ENCODE results near the gene SSTR3. TPM values are rescaled to one million over a fixed set of nuclear protein-coding genes. Genes with fewer than 3 reads are reported as not detected.

SSTR3 gene
- polyA plus RNA-seq, 2 donors: 0.02 TPM; not detected in 1

DNA sequence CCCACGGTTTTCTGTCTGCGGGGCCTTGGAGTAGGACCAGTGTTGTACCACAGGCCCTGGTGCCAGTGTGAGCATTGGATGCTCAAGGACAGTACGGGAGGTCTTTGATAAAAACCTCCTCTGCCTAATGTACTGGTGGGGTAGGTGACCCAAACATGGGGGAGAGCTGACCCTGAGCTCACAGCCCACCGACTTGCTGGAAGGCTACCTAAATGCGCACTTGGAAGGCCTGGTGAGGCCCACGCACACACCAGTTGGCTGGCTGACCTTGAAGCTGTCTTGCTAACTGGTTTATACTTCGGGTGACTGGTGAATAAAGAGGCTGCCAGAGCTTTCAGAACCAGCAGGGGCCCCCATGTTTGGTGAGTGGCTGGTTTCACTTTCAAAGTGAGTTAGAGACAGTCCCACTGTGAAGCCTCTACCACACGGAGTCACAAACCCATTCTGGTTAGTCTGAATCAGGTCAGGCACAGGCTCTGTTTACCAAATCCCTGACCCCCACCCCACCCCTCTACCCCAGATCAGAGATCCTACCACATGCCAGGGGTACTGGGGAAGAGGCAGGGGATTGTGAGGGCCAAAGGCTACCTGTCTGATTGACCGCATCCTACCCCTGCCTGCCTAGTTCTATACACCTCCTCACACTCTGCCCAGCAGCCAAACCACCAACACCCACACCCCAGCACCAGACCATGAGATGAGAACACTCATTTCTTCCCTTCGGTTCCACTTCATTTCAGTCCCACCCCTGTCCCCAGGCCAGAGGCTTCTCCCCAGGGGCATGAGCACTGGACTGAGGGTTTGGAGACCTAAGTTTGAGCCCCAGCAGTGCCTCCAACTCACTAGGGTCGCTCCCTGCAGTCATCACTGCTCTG, 49.8 kb downstream of the SSTR3 start:
- Histone ChIP-seq H3K4me1 (ENCODE audit: control insufficient read depth in 2 of 2, insufficient read depth in 2 of 2, low read length in 1 of 2) (peaks cover 0 to 3% of the 10 kb centered on the region in 2 donors), H3K27me3 (ENCODE audit: control insufficient read depth in 1 of 2, insufficient read depth in 2 of 2, low read length in 2 of 2) (no peaks in the 10 kb centered on the region), H3K4me3 (ENCODE audit: low read depth in 1 of 2, low read length in 2 of 2) (no peak overlapping the region), H3K27ac (ENCODE audit: low read depth in 2 of 2, low read length in 1 of 2) (peak overlapping the region in 1 of 2 donors; percentile 25), H3K36me3 (ENCODE audit: control insufficient read depth in 2 of 2, insufficient read depth in 2 of 2, low read length in 1 of 2) (no peaks in the 10 kb centered on the region), H3K9me3 (ENCODE audit: control insufficient read depth in 2 of 2, insufficient read depth in 1 of 2, low read depth in 1 of 2, low read length in 1 of 2) (no peaks in the 10 kb centered on the region)
- WGBS, 2 donors: 66 to 73% methylated on average over 11 of the region's 11 CpGs

GRCh38 chr22:37161443-37161842, 50.8 kb downstream of the SSTR3 start:
- Histone ChIP-seq H3K9me3 (ENCODE audit: control insufficient read depth in 2 of 2, insufficient read depth in 1 of 2, low read depth in 1 of 2, low read length in 1 of 2) (no peaks in the 10 kb centered on the region), H3K4me1 (ENCODE audit: control insufficient read depth in 2 of 2, insufficient read depth in 2 of 2, low read length in 1 of 2) (no peaks in the 10 kb centered on the region), H3K27ac (ENCODE audit: low read depth in 2 of 2, low read length in 1 of 2) (no peak overlapping the region), H3K36me3 (ENCODE audit: control insufficient read depth in 2 of 2, insufficient read depth in 2 of 2, low read length in 1 of 2) (no peaks in the 10 kb centered on the region), H3K27me3 (ENCODE audit: control insufficient read depth in 1 of 2, insufficient read depth in 2 of 2, low read length in 2 of 2) (no peaks in the 10 kb centered on the region), H3K4me3 (ENCODE audit: low read depth in 1 of 2, low read length in 2 of 2) (no peak overlapping the region)
- 88 to 95% methylated on average over 2 of the region's 2 CpGs for WGBS, 2 donors

DNA sequence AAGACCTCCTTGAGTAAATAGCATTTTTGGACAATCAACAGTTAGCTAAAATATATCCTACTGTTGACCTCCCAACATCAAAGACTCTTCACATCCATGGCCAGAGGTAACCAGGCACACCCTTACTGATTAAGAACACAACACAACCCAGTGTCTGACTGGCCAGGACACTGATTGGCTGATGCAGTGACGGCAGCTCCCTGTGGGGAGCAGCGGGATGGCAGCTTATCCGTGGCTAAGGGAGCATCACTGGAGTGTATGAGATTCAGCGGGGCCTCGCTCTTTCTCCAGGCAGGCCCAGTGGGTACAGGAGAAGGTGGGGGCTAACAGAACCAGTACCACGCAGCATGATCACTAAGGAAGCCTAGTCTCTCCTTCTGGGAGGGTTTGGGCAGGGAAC, 52.2 kb downstream of the SSTR3 start:
- Histone ChIP-seq H3K36me3 (ENCODE audit: control insufficient read depth in 2 of 2, insufficient read depth in 2 of 2, low read length in 1 of 2) (no peaks in the 10 kb centered on the region), H3K27ac (ENCODE audit: low read depth in 2 of 2, low read length in 1 of 2) (no peak overlapping the region), H3K4me1 (ENCODE audit: control insufficient read depth in 2 of 2, insufficient read depth in 2 of 2, low read length in 1 of 2) (no peaks in the 10 kb centered on the region), H3K4me3 (ENCODE audit: low read depth in 1 of 2, low read length in 2 of 2) (no peak overlapping the region), H3K27me3 (ENCODE audit: control insufficient read depth in 1 of 2, insufficient read depth in 2 of 2, low read length in 2 of 2) (no peaks in the 10 kb centered on the region), H3K9me3 (ENCODE audit: control insufficient read depth in 2 of 2, insufficient read depth in 1 of 2, low read depth in 1 of 2, low read length in 1 of 2) (no peaks in the 10 kb centered on the region)
- WGBS, 2 donors: 69 to 74% methylated on average over 6 of the region's 6 CpGs

- H3K4me1 ChIP-seq (ENCODE audit: control insufficient read depth in 2 of 2, insufficient read depth in 2 of 2, low read length in 1 of 2): no peaks in the 10 kb centered on the region
- 84 to 85% methylated on average over 5 of the region's 5 CpGs for WGBS, 2 donors
These were observed 53.4 kb downstream of the SSTR3 start for GRCh38 chr22:37158963-37159290.

GRCh38 chr22:37157516-37158285, 54.6 kb downstream of the SSTR3 start:
- H3K27me3 ChIP-seq (ENCODE audit: control insufficient read depth in 1 of 2, insufficient read depth in 2 of 2, low read length in 2 of 2): no peaks in the 10 kb centered on the region
- H3K9me3 ChIP-seq (ENCODE audit: control insufficient read depth in 2 of 2, insufficient read depth in 1 of 2, low read depth in 1 of 2, low read length in 1 of 2): no peaks in the 10 kb centered on the region
- H3K36me3 ChIP-seq (ENCODE audit: control insufficient read depth in 2 of 2, insufficient read depth in 2 of 2, low read length in 1 of 2): no peaks in the 10 kb centered on the region
- H3K4me1 ChIP-seq (ENCODE audit: control insufficient read depth in 2 of 2, insufficient read depth in 2 of 2, low read length in 1 of 2): no peaks in the 10 kb centered on the region
- no peak overlapping the region for H3K4me3 ChIP-seq (ENCODE audit: low read depth in 1 of 2, low read length in 2 of 2)
- no peak overlapping the region for H3K27ac ChIP-seq (ENCODE audit: low read depth in 2 of 2, low read length in 1 of 2)
- WGBS, 2 donors: 62 to 67% methylated on average over 13 of the region's 13 CpGs

More at GRCh38 chr22:37158963-37159290, 53.4 kb downstream of the SSTR3 start:
- Histone ChIP-seq H3K9me3 (ENCODE audit: control insufficient read depth in 2 of 2, insufficient read depth in 1 of 2, low read depth in 1 of 2, low read length in 1 of 2) (no peaks in the 10 kb centered on the region), H3K27ac (ENCODE audit: low read depth in 2 of 2, low read length in 1 of 2) (no peak overlapping the region), H3K36me3 (ENCODE audit: control insufficient read depth in 2 of 2, insufficient read depth in 2 of 2, low read length in 1 of 2) (no peaks in the 10 kb centered on the region), H3K4me3 (ENCODE audit: low read depth in 1 of 2, low read length in 2 of 2) (no peak overlapping the region), H3K27me3 (ENCODE audit: control insufficient read depth in 1 of 2, insufficient read depth in 2 of 2, low read length in 2 of 2) (no peaks in the 10 kb centered on the region)

DNA sequence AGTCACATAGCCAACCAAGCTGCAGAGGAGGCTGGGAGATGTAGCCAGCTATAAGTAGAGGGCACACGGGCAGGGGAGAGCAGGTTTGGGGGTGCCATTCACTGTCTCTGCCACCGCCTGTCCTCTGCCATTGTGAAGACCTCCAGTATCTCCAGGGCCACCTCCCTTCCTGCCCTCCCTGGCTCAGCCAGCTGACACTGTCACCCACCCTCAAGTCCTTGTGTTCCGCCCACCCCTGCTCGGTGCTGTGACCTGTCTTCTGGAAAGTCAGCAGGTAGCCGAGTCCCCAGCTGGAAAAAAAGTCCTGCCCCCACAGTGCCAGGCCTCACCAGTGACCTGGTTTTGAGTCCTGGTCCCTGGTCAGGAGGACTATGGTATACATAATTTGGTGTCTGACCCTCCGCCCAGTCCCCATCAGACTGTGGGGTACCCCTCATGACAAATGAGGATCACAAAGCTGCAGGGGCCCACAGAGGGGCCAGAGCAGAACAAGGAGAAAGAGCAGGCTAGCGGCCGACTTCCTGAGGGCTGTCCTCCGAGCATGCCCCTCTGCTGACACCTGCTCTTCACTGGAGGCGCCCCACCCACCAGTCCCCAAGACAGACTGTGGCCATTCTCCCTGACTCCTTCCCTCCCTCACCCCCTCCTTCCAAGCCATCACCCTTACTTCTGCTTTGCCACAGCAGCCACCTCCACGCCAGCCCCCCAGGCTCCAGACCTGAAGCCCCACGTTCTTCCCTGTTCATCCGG, 55.4 kb downstream of the SSTR3 start:
- Histone ChIP-seq H3K4me3 (ENCODE audit: low read depth in 1 of 2, low read length in 2 of 2) (no peak overlapping the region), H3K27ac (ENCODE audit: low read depth in 2 of 2, low read length in 1 of 2) (no peak overlapping the region), H3K27me3 (ENCODE audit: control insufficient read depth in 1 of 2, insufficient read depth in 2 of 2, low read length in 2 of 2) (no peaks in the 10 kb centered on the region), H3K4me1 (ENCODE audit: control insufficient read depth in 2 of 2, insufficient read depth in 2 of 2, low read length in 1 of 2) (no peaks in the 10 kb centered on the region), H3K9me3 (ENCODE audit: control insufficient read depth in 2 of 2, insufficient read depth in 1 of 2, low read depth in 1 of 2, low read length in 1 of 2) (no peaks in the 10 kb centered on the region), H3K36me3 (ENCODE audit: control insufficient read depth in 2 of 2, insufficient read depth in 2 of 2, low read length in 1 of 2) (no peaks in the 10 kb centered on the region)
- WGBS, 2 donors: 84 to 85% methylated on average over 13 of the region's 13 CpGs

DNA sequence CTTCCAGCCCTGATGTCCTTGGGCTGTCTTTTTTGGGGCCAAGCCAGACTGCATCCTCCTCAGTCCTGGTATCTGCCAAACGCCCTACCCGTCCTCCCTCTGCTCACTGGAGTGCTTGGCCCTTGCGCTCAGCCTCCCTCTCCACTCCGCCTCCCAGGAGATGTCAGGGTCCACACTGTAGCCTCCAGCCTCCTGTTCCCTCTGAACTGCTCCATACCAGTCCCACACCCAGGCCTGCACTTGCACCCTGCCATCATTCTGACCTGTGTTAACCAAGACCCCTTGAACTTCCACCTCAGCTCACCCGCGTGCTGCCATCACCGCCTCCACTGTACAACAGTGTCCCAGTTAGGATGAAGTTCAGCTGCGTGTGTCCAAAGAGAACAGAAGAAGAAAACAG, 56.3 kb downstream of the SSTR3 start:
- no peaks in the 10 kb centered on the region for H3K4me1 ChIP-seq (ENCODE audit: control insufficient read depth in 2 of 2, insufficient read depth in 2 of 2, low read length in 1 of 2)
- H3K4me3 ChIP-seq (ENCODE audit: low read depth in 1 of 2, low read length in 2 of 2): no peak overlapping the region
- H3K9me3 ChIP-seq (ENCODE audit: control insufficient read depth in 2 of 2, insufficient read depth in 1 of 2, low read depth in 1 of 2, low read length in 1 of 2): no peaks in the 10 kb centered on the region
- H3K27ac ChIP-seq (ENCODE audit: low read depth in 2 of 2, low read length in 1 of 2): no peak overlapping the region
- 97 to 98% methylated on average over 8 of the region's 8 CpGs for WGBS, 2 donors
- no peaks in the 10 kb centered on the region for H3K36me3 ChIP-seq (ENCODE audit: control insufficient read depth in 2 of 2, insufficient read depth in 2 of 2, low read length in 1 of 2)
- no peaks in the 10 kb centered on the region for H3K27me3 ChIP-seq (ENCODE audit: control insufficient read depth in 1 of 2, insufficient read depth in 2 of 2, low read length in 2 of 2)

DNA sequence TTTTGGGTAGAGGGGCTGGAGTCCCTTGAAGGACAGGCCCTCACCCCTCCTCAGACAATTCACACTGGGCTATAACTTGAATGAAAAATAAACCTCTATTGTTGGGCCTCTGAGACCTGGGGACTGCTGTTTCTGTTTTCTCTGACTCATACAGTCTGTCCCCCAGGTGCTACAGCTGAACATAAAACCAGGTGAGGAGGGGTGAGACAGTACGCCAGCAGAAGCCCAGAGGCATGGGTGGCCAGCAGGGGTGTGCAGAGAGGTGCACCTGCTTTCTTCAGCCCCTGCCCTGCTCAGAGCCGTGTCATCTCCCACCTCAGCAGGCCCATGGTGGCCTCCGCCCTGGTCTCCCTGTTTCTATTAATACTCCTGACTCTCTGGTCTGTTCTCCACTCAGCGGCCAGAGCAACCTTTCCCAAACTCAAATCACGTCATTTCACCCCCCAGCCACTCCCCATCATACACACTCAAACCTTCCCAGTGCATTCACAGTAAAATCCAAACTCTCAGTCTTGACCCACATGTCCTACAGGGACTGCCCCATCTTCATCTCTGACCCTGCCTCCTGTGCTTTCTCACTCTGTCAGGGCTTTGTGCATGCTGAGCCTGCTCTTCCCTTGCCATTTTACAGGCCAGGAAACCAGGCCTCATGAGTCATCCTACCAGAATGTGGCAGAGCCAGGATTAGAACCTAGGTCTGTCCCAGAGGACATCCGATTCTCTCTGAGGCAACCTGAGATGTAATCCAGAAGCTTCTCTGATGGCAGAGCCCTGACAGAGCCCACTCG, 57.2 kb downstream of the SSTR3 start:
- 78 to 85% methylated on average over 7 of the region's 7 CpGs for WGBS, 2 donors
- no peaks in the 10 kb centered on the region for H3K36me3 ChIP-seq (ENCODE audit: control insufficient read depth in 2 of 2, insufficient read depth in 2 of 2, low read length in 1 of 2)
- no peaks in the 10 kb centered on the region for H3K4me1 ChIP-seq (ENCODE audit: control insufficient read depth in 2 of 2, insufficient read depth in 2 of 2, low read length in 1 of 2)
- no peaks in the 10 kb centered on the region for H3K27me3 ChIP-seq (ENCODE audit: control insufficient read depth in 1 of 2, insufficient read depth in 2 of 2, low read length in 2 of 2)
- no peak overlapping the region for H3K27ac ChIP-seq (ENCODE audit: low read depth in 2 of 2, low read length in 1 of 2)
- H3K4me3 ChIP-seq (ENCODE audit: low read depth in 1 of 2, low read length in 2 of 2): no peak overlapping the region
- peaks cover 0 to under 1% of the 10 kb centered on the region in 2 donors for H3K9me3 ChIP-seq (ENCODE audit: control insufficient read depth in 2 of 2, insufficient read depth in 1 of 2, low read depth in 1 of 2, low read length in 1 of 2)

Measured in esophagus (tissue), 2 donors.